Memory B cell (primary cell): ENCODE data around the gene LRRC47.
"Not testable (repeated sequence)": the region's sequence is repeated elsewhere in the genome, so short reads cannot be mapped to it uniquely, and the experiment has no call there.

ENCODE experiments used
- ATAC-seq: fragments of 150-1000 bp; cut with Tn5 transposase; 2 replicates; pipeline ENCODE4 v1.10.0; 2021; ENCODE audit warnings: low read depth, mild to moderate bottlenecking, moderate library complexity
- DNase-seq, 2 donors: peaks; one replicate each; pipeline ENCODE4 v3.0.0; 2022; ENCODE audit warnings: low spot score in 2 of 2
- H3K27ac Mint-ChIP-seq: one replicate; pipeline ENCODE4 v1.8.0; 2022; ENCODE audit warnings: mild to moderate bottlenecking, moderate library complexity, mixed read lengths
- H3K27me3 Mint-ChIP-seq: one replicate; pipeline ENCODE4 v1.8.0; 2022; ENCODE audit warnings: mixed read lengths
- H3K36me3 Mint-ChIP-seq: one replicate; pipeline ENCODE4 v1.8.0; 2022; ENCODE audit warnings: mild to moderate bottlenecking, mixed read lengths
- H3K4me1 Mint-ChIP-seq: one replicate; pipeline ENCODE4 v1.8.0; 2022; ENCODE audit warnings: mixed read lengths
- H3K4me3 Mint-ChIP-seq: one replicate; pipeline ENCODE4 v1.8.0; 2022; ENCODE audit warnings: mild to moderate bottlenecking, moderate library complexity, mixed read lengths
- H3K9me3 Mint-ChIP-seq: one replicate; pipeline ENCODE4 v1.8.0; 2022; ENCODE audit warnings: mixed read lengths

The LRRC47 gene

GRCh38 chr1:3762873-3763228, 33.4 kb downstream of the LRRC47 start:
- no peak overlapping the region for H3K27ac Mint-ChIP-seq
- ATAC-seq (no peak), DNase-seq (no peak)
- H3K4me1 Mint-ChIP-seq, result no peaks in the 10 kb centered on the region
- peaks cover 5% of the 10 kb centered on the region for H3K9me3 Mint-ChIP-seq
- no peaks in the 10 kb centered on the region for H3K36me3 Mint-ChIP-seq
- no peak overlapping the region for H3K4me3 Mint-ChIP-seq
- H3K27me3 Mint-ChIP-seq, result peaks cover 18% of the 10 kb centered on the region

- H3K4me1 Mint-ChIP-seq, result no peaks in the 10 kb centered on the region
- H3K36me3 Mint-ChIP-seq, result no peaks in the 10 kb centered on the region
- no peak overlapping the region for H3K27ac Mint-ChIP-seq
- H3K4me3 Mint-ChIP-seq, result no peak overlapping the region
- ATAC-seq (no peak), DNase-seq (no peak)
- peaks cover 13% of the 10 kb centered on the region for H3K27me3 Mint-ChIP-seq
- peaks cover 5% of the 10 kb centered on the region for H3K9me3 Mint-ChIP-seq
Measured at GRCh38 chr1:3762151-3762872, 34.0 kb downstream of the LRRC47 start.

GRCh38 chr1:3761296-3762010, 34.8 kb downstream of the LRRC47 start:
- no peak overlapping the region for H3K27ac Mint-ChIP-seq
- no peak for ATAC-seq

GRCh38 chr1:3759796-3760195, 36.5 kb downstream of the LRRC47 start:
- Mint-ChIP-seq H3K9me3 (peaks cover 5% of the 10 kb centered on the region), H3K27me3 (peaks cover 14% of the 10 kb centered on the region), H3K36me3 (no peaks in the 10 kb centered on the region), H3K27ac (no peak overlapping the region), H3K4me3 (no peak overlapping the region), H3K4me1 (no peaks in the 10 kb centered on the region)
- DNase-seq (no peak), ATAC-seq (no peak)

More at GRCh38 chr1:3761296-3762010, 34.8 kb downstream of the LRRC47 start:
- H3K4me3 Mint-ChIP-seq, result no peak overlapping the region
- no peak for DNase-seq
- peaks cover 5% of the 10 kb centered on the region for H3K9me3 Mint-ChIP-seq
- H3K36me3 Mint-ChIP-seq, result no peaks in the 10 kb centered on the region
- H3K27me3 Mint-ChIP-seq, result peaks cover 14% of the 10 kb centered on the region
- no peaks in the 10 kb centered on the region for H3K4me1 Mint-ChIP-seq

- ATAC-seq, result no peak
- Mint-ChIP-seq H3K27me3 (peaks cover 11% of the 10 kb centered on the region), H3K4me3 (no peak overlapping the region), H3K36me3 (no peaks in the 10 kb centered on the region), H3K4me1 (no peaks in the 10 kb centered on the region), H3K9me3 (peaks cover 5% of the 10 kb centered on the region), H3K27ac (no peak overlapping the region)
- no peak for DNase-seq
Measured at GRCh38 chr1:3759164-3759563, 37.1 kb downstream of the LRRC47 start.

GRCh38 chr1:3756394-3756793, 39.9 kb downstream of the LRRC47 start:
- Mint-ChIP-seq H3K4me3 (no peak overlapping the region), H3K4me1 (no peaks in the 10 kb centered on the region), H3K9me3 (peaks cover 5% of the 10 kb centered on the region), H3K27ac (no peak overlapping the region), H3K27me3 (peaks cover 9% of the 10 kb centered on the region), H3K36me3 (no peaks in the 10 kb centered on the region)
- ATAC-seq (no peak), DNase-seq (no peak)

GRCh38 chr1:3753656-3754454, 42.4 kb downstream of the LRRC47 start:
- H3K4me1 Mint-ChIP-seq, result no peaks in the 10 kb centered on the region
- H3K36me3 Mint-ChIP-seq, result no peaks in the 10 kb centered on the region
- ATAC-seq, result no peak
- no peaks in the 10 kb centered on the region for H3K9me3 Mint-ChIP-seq
- H3K27ac Mint-ChIP-seq, result no peak overlapping the region
- no peak overlapping the region for H3K4me3 Mint-ChIP-seq
- peaks cover 4% of the 10 kb centered on the region for H3K27me3 Mint-ChIP-seq
- no peak for DNase-seq

GRCh38 chr1:3752400-3752945, 43.8 kb downstream of the LRRC47 start, which contains the start of gene CCDC27:
Gene CCDC27, plus strand, starts transcription at chr1:3752450. Its CDS starts 32 bp downstream, at chr1:3752482.
- H3K27ac Mint-ChIP-seq, result no peak within 1 kb of the TSS
- no peaks in the 10 kb centered on the region for H3K36me3 Mint-ChIP-seq
- peaks cover 4% of the 10 kb centered on the region for H3K27me3 Mint-ChIP-seq
- H3K9me3 Mint-ChIP-seq, result no peaks in the 10 kb centered on the region
- DNase-seq, result no peak
- H3K4me1 Mint-ChIP-seq, result no peaks in the 10 kb centered on the region
- no peak within 1 kb of the TSS for H3K4me3 Mint-ChIP-seq
- no peak for ATAC-seq

- H3K36me3 Mint-ChIP-seq, result no peaks in the 10 kb centered on the region
- ATAC-seq (no peak), DNase-seq (no peak)
- no peak overlapping the region for H3K4me3 Mint-ChIP-seq
- H3K9me3 Mint-ChIP-seq, result no peaks in the 10 kb centered on the region
- no peaks in the 10 kb centered on the region for H3K27me3 Mint-ChIP-seq
- H3K4me1 Mint-ChIP-seq, result peaks cover 10% of the 10 kb centered on the region
- no peak overlapping the region for H3K27ac Mint-ChIP-seq
Measured at GRCh38 chr1:3750741-3751140, 45.6 kb downstream of the LRRC47 start.

- Mint-ChIP-seq H3K36me3 (peaks cover 5% of the 10 kb centered on the region), H3K4me1 (peaks cover 16% of the 10 kb centered on the region), H3K4me3 (no peak overlapping the region), H3K27ac (no peak overlapping the region), H3K27me3 (no peaks in the 10 kb centered on the region), H3K9me3 (no peaks in the 10 kb centered on the region)
- ATAC-seq (no peak), DNase-seq (no peak)
Measured at GRCh38 chr1:3749512-3749911, 46.8 kb downstream of the LRRC47 start.

- not testable (repeated sequence) for ATAC-seq, H3K27me3 Mint-ChIP-seq, H3K27ac Mint-ChIP-seq, H3K36me3 Mint-ChIP-seq, DNase-seq, H3K9me3 Mint-ChIP-seq
- peak overlapping the region; percentile 69 for H3K4me3 Mint-ChIP-seq
- peaks cover 16% of the 10 kb centered on the region for H3K4me1 Mint-ChIP-seq
Measured at GRCh38 chr1:3748316-3748900, 47.9 kb downstream of the LRRC47 start.

- H3K36me3 Mint-ChIP-seq, result peaks cover 7% of the 10 kb centered on the region
- ATAC-seq, result no peak
- H3K4me3 Mint-ChIP-seq, result peak overlapping the region; percentile 69
- H3K27ac Mint-ChIP-seq, result no peak overlapping the region
- H3K4me1 Mint-ChIP-seq, result peaks cover 16% of the 10 kb centered on the region
- no peak for DNase-seq
- H3K27me3 Mint-ChIP-seq, result no peaks in the 10 kb centered on the region
- H3K9me3 Mint-ChIP-seq, result no peaks in the 10 kb centered on the region
Measured at GRCh38 chr1:3747903-3748302, 48.4 kb downstream of the LRRC47 start.

GRCh38 chr1:3747522-3747848, 48.8 kb downstream of the LRRC47 start:
- no peak overlapping the region for H3K27ac Mint-ChIP-seq
- H3K4me1 Mint-ChIP-seq, result peaks cover 16% of the 10 kb centered on the region
- peak overlapping the region; percentile 78 for H3K4me3 Mint-ChIP-seq
- H3K27me3 Mint-ChIP-seq, result no peaks in the 10 kb centered on the region
- DNase-seq, result no peak
- H3K9me3 Mint-ChIP-seq, result no peaks in the 10 kb centered on the region
- peaks cover 7% of the 10 kb centered on the region for H3K36me3 Mint-ChIP-seq
- ATAC-seq, result no peak
